Liver (tissue), 9 donors: ENCODE results near the gene PARD3B. TPM values are rescaled to one million over a fixed set of nuclear protein-coding genes. Genes with fewer than 3 reads are reported as not detected.

Experiments used
- DNase-seq: peaks from one replicate; pipeline ENCODE4 v3.0.0-alpha.2; 2017; ENCODE audit warnings: low spot score
- H3K27ac ChIP-seq, 2 donors: one replicate each; pipeline ENCODE4 v1.7.0; 2013; ENCODE audit warnings: inconsistent platforms in 2 of 2, low read length in 2 of 2, control low read depth in 1 of 2, low read depth in 1 of 2, mild to moderate bottlenecking in 1 of 2
- H3K27me3 ChIP-seq, 4 donors: one replicate each; pipeline versions ENCODE4 v1.6.1 to v1.7.0; 2013; ENCODE audit warnings: low read length in 3 of 4, inconsistent platforms in 1 of 4, mild to moderate bottlenecking in 1 of 4, moderate library complexity in 1 of 4; ENCODE audit not compliant: control insufficient read depth in 4 of 4, insufficient read depth in 4 of 4
- H3K36me3 ChIP-seq, 4 donors: one replicate each; pipeline versions ENCODE4 v1.6.1 to v1.7.0; 2013; ENCODE audit warnings: low read length in 3 of 4, mild to moderate bottlenecking in 3 of 4, low read depth in 1 of 4, moderate library complexity in 1 of 4; ENCODE audit not compliant: control insufficient read depth in 4 of 4, insufficient read depth in 3 of 4
- H3K4me1 ChIP-seq, 4 donors: one replicate each; pipeline versions ENCODE4 v1.6.1 to v1.7.0; 2013; ENCODE audit warnings: low read length in 3 of 4, mild to moderate bottlenecking in 3 of 4, moderate library complexity in 1 of 4; ENCODE audit not compliant: control insufficient read depth in 4 of 4, insufficient read depth in 4 of 4
- H3K4me3 ChIP-seq, 3 donors: one replicate each; pipeline versions ENCODE4 v1.6.1 to v1.7.0; 2013; ENCODE audit warnings: low read length in 3 of 3, control low read depth in 1 of 3, low read depth in 1 of 3, mild to moderate bottlenecking in 1 of 3
- H3K9ac ChIP-seq, 2 donors: one replicate each; pipeline ENCODE4 v1.7.0; 2013; ENCODE audit warnings: low read length in 2 of 2, mild to moderate bottlenecking in 2 of 2, moderate library complexity in 2 of 2, control low read depth in 1 of 2, low read depth in 1 of 2
- H3K9me3 ChIP-seq, 4 donors: one replicate each; pipeline versions ENCODE4 v1.6.1 to v1.7.0; 2013; ENCODE audit warnings: low read length in 3 of 4; ENCODE audit not compliant: control insufficient read depth in 4 of 4
- ATF3 ChIP-seq: IDR thresholded peaks from 2 replicates; pipeline ENCODE4 v1.6.1; 2016; ENCODE audit warnings: antibody characterized with exemption
- CTCF ChIP-seq: fragments of 150-350 bp; IDR thresholded peaks from 2 replicates; pipeline ENCODE4 v1.5.1; 2017; ENCODE audit warnings: improper control_type of control experiment, low read depth, low read length; ENCODE audit not compliant: missing input control
- EGR1 ChIP-seq, 2 donors: IDR thresholded peaks; 2 replicates each; pipeline ENCODE4 v1.6.1; 2016 to 2018; ENCODE audit warnings: antibody characterized with exemption in 2 of 2, low read depth in 2 of 2
- FOXA1 ChIP-seq: IDR thresholded peaks from 2 replicates; pipeline ENCODE4 v1.6.1; 2016; ENCODE audit warnings: antibody characterized with exemption
- FOXA2 ChIP-seq: IDR thresholded peaks from 2 replicates; pipeline ENCODE4 v1.6.1; 2016; ENCODE audit warnings: antibody characterized with exemption
- GABPA ChIP-seq, 2 donors: IDR thresholded peaks in 1 of 2; conservative IDR thresholded peaks in 1 of 2; 2 replicates each; pipeline ENCODE4 v1.6.1; 2016; ENCODE audit warnings: antibody characterized with exemption in 2 of 2, mild to moderate bottlenecking in 1 of 2, moderate library complexity in 1 of 2
- HNF4G ChIP-seq: IDR thresholded peaks from 2 replicates; pipeline ENCODE4 v1.6.1; 2016; ENCODE audit warnings: antibody characterized with exemption
- JUND ChIP-seq, 2 donors: IDR thresholded peaks; 2 replicates each; pipeline ENCODE4 v1.6.1; 2016; ENCODE audit warnings: antibody characterized with exemption in 2 of 2
- MAX ChIP-seq: IDR thresholded peaks from 2 replicates; pipeline ENCODE4 v1.6.1; 2016; ENCODE audit warnings: antibody characterized with exemption
- NR2F2 ChIP-seq: IDR thresholded peaks from 2 replicates; pipeline ENCODE4 v1.6.1; 2016; ENCODE audit warnings: antibody characterized with exemption
- REST ChIP-seq: IDR thresholded peaks from 2 replicates; pipeline ENCODE4 v1.6.1; 2016; ENCODE audit warnings: antibody characterized with exemption, mild to moderate bottlenecking
- RXRA ChIP-seq, 2 donors: IDR thresholded peaks; 2 replicates each; pipeline ENCODE4 v1.6.1; 2017 to 2018; ENCODE audit warnings: antibody characterized with exemption in 2 of 2, mild to moderate bottlenecking in 1 of 2
- TAF1 ChIP-seq: conservative IDR thresholded peaks from 2 replicates; pipeline ENCODE4 v1.6.1; 2016; ENCODE audit warnings: antibody characterized with exemption, mild to moderate bottlenecking
- YY1 ChIP-seq: IDR thresholded peaks from 2 replicates; pipeline ENCODE4 v1.6.1; 2016; ENCODE audit warnings: antibody characterized with exemption, mild to moderate bottlenecking
- ZBTB33 ChIP-seq: IDR thresholded peaks from 2 replicates; pipeline ENCODE4 v1.6.1; 2016; ENCODE audit warnings: antibody characterized with exemption
- WGBS: extraction: QIAGEN DNeasy Blood & Tissue Kit; methylation state at CpG from one replicate; pipeline ENCODE4 v1.1.7; 2013; 5-methylcytosine and 5-hydroxymethylcytosine counted together
- polyA plus RNA-seq, 2 donors: library from polyadenylated mRNA; stranded (reverse) in 1 of 2; unstranded in 1 of 2; fragments of 200-250 nt in 1 of 2; fragments of >200 nt in 1 of 2; fragmentation: Nextera tagmentation in 1 of 2; extraction: Ambion mirVana in 1 of 2; gene quantifications; one replicate each; pipeline versions ENCODE4 v1.2.1 to v1.2.3, GENCODE V29; 2013 to 2015
- total RNA-seq, 2 donors: library from RNA; depleted of rRNA; stranded (reverse); fragments of >200 nt; gene quantifications; one replicate each; pipeline ENCODE4 v1.2.3, GENCODE V29; 2014
- donor health status: healthy.
- donor health status: healthy.
- donor health status: healthy.
- donor health status: healthy.
- donor health status: healthy.

The PARD3B gene
- total and polyA plus RNA-seq, 4 donors = 1.1 to 10.3 (median 3.7) TPM

- no peak overlapping the region for H3K27ac ChIP-seq
- H3K4me1 ChIP-seq = no peaks in the 10 kb centered on the region
- H3K27me3 ChIP-seq = no peaks in the 10 kb centered on the region
- no peak overlapping the region for H3K4me3 ChIP-seq
- H3K9ac ChIP-seq = no peak overlapping the region
- TF ChIP-seq TAF1 (no peak), YY1 (no peak), HNF4G (no peak), RXRA (IDR thresholded peaks at IDR 0.05) (no peak), FOXA1 (no peak), MAX (no peak), FOXA2 (no peak), CTCF (no peak), EGR1 (IDR thresholded peaks at IDR 0.05; ENCODE audit: low read depth in 2 of 2) (no peak), ZBTB33 (no peak)
- DNase-seq = no peak
- 86% methylated on average over 9 of the region's 9 CpGs for WGBS
- no peaks in the 10 kb centered on the region for H3K9me3 ChIP-seq
- H3K36me3 ChIP-seq = no peaks in the 10 kb centered on the region
These were observed 643.2 kb downstream of the PARD3B start for GRCh38 chr2:205188239-205189138.

- 90% methylated on average over 7 of the region's 7 CpGs for WGBS
- H3K36me3 ChIP-seq = no peaks in the 10 kb centered on the region
- no peaks in the 10 kb centered on the region for H3K9me3 ChIP-seq
- H3K27ac ChIP-seq = no peak overlapping the region
- DNase-seq = no peak
- TF ChIP-seq ATF3 = no peak
- TF ChIP-seq RXRA (IDR thresholded peaks at IDR 0.05) = no peak
- no peak for TF ChIP-seq JUND (IDR thresholded peaks at IDR 0.05)
- TF ChIP-seq GABPA (IDR thresholded peaks at IDR 0.05 in 1 of 2, conservative IDR thresholded peaks at IDR 0.05 in 1 of 2) = no peak
- TF ChIP-seq YY1 = no peak
- no peak for TF ChIP-seq FOXA1
- TF ChIP-seq REST = no peak
- TF ChIP-seq MAX = no peak
- no peak for TF ChIP-seq HNF4G
- no peak for TF ChIP-seq EGR1 (IDR thresholded peaks at IDR 0.05; ENCODE audit: low read depth in 2 of 2)
- no peak for TF ChIP-seq FOXA2
- TF ChIP-seq NR2F2 = no peak
- H3K9ac ChIP-seq = no peak overlapping the region
- H3K4me1 ChIP-seq = no peaks in the 10 kb centered on the region
- no peak overlapping the region for H3K4me3 ChIP-seq
- H3K27me3 ChIP-seq = no peaks in the 10 kb centered on the region
These were observed 644.0 kb downstream of the PARD3B start for GRCh38 chr2:205189301-205189700.
